PC-9 (cell line): ENCODE data around the gene PIP5K1B.

ENCODE experiments used
- EZH2 ChIP-seq: fragments of 200-600 bp; sonication (generic); IDR thresholded peaks from 2 replicates; pipeline ENCODE4 v1.8.0; 2017; ENCODE audit warnings: antibody characterized with exemption, low read depth
- TF ChIP-seq, protein P1 (sequence below): fragments of 200-600 bp; sonication (generic); conservative IDR thresholded peaks from 2 replicates; pipeline ENCODE4 v1.6.1; 2017; ENCODE audit warnings: mixed run types, antibody characterized with exemption, mild to moderate bottlenecking, moderate library complexity

DNA sequence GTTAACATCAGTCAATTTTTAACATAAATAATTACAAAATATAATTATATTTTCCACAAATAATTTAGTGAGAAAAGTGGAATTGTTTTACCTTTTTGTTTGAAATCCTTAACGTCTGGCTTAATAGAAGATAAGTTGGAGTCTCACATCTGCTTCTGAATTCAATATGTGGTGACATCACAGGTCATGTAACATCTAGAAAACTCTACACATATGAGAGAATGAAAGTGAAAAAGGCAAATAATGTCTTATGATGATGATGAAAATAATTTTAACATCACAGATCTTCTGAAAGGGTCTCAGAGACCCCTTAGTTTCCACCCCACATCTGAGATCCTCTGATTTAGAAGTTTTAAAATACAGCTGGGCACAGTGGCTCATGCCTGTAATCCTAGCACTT is 227.4 kb downstream of the PIP5K1B start:
- TF ChIP-seq, protein P1, sequence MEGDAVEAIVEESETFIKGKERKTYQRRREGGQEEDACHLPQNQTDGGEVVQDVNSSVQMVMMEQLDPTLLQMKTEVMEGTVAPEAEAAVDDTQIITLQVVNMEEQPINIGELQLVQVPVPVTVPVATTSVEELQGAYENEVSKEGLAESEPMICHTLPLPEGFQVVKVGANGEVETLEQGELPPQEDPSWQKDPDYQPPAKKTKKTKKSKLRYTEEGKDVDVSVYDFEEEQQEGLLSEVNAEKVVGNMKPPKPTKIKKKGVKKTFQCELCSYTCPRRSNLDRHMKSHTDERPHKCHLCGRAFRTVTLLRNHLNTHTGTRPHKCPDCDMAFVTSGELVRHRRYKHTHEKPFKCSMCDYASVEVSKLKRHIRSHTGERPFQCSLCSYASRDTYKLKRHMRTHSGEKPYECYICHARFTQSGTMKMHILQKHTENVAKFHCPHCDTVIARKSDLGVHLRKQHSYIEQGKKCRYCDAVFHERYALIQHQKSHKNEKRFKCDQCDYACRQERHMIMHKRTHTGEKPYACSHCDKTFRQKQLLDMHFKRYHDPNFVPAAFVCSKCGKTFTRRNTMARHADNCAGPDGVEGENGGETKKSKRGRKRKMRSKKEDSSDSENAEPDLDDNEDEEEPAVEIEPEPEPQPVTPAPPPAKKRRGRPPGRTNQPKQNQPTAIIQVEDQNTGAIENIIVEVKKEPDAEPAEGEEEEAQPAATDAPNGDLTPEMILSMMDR = no peak
- TF ChIP-seq EZH2 = no peak
